Left lobe of liver (tissue), 2 donors: ENCODE results near the gene TCP10L. TPM values are rescaled to one million over a fixed set of nuclear protein-coding genes. Genes with fewer than 3 reads are reported as not detected.
"Not testable (repeated sequence)": the region's sequence is repeated elsewhere in the genome, so short reads cannot be mapped to it uniquely, and the experiment has no call there.

Experiments
- ATAC-seq: fragments of 200-7000 bp; cut with Tn5 transposase; one replicate; pipeline ENCODE4 v1.9.1; 2020; ENCODE audit warnings: mild to moderate bottlenecking, moderate library complexity
- DNase-seq: peaks from one replicate; pipeline ENCODE4 v3.0.0-alpha.2; 2020; ENCODE audit warnings: low spot score
- total RNA-seq: library from RNA; stranded (reverse); gene quantifications from one replicate; pipeline ENCODE4 v1.2.1, GENCODE V29; 2021
- donor health status: DM: no; HTN: no; CAD: no; lungs with moderate emphysema.
- donor health status: DM: no; HTN: yes; CAD: no.

The TCP10L gene, protein sequence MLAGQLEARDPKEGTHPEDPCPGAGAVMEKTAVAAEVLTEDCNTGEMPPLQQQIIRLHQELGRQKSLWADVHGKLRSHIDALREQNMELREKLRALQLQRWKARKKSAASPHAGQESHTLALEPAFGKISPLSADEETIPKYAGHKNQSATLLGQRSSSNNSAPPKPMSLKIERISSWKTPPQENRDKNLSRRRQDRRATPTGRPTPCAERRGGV
- 4.1 TPM for total RNA-seq

DNA sequence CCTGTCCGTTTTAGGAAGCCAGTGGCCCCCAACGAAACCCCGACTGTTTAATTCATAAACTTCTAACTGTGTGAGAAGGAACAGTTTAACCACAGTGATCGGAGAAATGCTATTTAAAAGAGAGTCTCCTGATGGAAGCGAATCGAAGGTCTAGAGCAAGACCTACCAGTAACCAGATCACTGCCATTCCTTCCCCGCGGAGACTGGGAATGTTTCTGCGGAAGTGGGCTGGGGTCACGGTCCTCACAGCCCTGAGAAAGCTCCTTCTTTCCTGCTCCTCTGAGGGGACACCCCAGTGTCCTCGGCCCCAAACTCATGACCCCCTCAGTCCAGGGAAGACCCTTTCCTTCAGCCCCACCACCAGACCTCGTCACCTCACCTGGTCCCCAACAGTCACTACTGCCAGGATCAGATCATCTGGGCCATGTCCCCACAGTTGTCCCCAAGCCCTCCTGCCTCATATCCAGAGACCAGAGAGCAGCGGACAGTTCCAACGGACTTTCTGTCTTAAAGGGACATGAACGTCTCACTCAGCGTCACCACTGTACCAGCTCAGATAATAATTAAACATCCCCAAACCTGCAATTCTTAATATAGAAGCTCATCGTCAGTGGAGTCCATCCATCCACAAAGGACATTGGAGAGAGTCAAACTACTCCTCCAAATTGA is at the start of gene TCP10L:
Gene TCP10L, minus strand, starts transcription at position 482 of the 669 bp plus-strand sequence. CDS start 1,219 bp downstream, outside the sequence.
- ATAC-seq, result peak; percentile 86

DNA sequence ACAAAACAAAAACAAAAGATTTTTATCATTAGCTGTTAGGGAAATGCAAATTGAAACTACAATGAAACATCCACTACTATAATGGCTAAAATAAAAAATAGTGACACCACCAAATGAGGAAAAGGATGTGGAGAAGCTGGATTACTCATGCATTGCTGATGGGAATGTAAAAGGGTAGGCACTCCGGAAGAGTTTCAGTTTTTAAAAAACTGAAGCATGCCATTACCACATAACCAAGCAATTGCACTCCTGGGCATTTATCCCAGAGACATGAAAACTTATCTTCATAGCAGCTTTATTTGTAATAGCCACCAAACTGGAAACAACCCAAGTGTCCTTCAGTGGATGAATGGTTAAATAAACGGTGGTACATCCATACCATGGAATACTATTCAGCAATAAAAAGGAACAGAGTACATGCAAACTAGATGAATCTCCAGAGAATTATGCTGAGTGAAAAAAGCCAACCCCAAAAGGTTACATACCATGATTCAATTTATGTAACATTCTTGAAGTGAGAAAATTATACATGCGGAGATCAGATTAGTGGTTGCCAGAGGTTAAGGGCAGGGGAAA is 41.4 kb upstream of the TCP10L start:
- ATAC-seq, result no peak

More for the DNA sequence above, at the start of gene TCP10L:
- DNase-seq, result no peak

DNA sequence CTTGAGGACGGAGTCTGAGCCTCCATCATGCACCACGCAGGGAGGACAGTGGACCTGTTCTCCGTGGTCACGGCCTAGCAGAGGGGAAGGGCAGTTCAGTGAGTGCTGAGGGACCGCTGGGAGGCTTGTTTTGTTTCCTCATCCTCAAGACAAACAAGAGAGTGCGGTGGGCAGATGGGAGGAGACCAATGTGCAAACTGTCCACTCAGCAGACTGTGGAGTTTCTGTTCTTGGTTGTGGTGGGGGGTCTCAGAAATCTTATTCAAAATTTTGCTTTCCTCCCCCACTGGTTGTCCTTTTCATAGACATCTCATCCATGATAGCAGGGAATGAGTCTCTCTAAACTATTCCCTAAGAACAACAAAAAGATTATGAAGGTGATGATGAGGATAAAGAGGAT is 32.9 kb upstream of the TCP10L start:
- ATAC-seq, result not testable (repeated sequence)

More for the DNA sequence above, 41.4 kb upstream of the TCP10L start:
- no peak for DNase-seq

DNA sequence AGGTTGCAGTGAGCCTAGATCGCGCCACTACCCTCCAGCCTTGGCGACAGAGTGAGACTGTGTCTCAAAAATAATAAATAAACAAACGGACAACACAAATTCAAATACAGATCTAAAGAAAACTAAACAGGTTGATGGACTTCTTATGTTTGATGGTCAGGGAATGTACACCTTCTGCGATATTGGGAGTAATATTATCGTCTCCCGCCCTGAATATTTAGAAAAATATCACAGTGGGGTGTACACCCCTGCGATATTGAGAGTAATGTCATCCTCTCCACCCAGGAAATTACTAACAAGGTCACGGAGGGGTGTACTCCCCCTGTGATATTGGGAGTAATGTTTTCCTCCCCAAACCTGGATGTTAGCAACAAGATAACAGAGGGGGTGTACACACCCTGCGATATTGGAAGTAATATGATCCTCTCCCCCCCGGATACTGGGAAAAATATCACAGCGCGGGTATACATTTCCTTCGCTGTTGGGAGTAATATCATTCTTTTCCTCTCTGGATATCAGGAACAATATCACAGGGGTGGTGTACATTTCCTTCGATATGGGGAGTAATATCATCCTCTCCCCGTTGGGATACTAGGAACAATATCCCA is 28.2 kb upstream of the TCP10L start:
- DNase-seq (no peak), ATAC-seq (no peak)

More for the DNA sequence above, 32.9 kb upstream of the TCP10L start:
- DNase-seq, result not testable (repeated sequence)

DNA sequence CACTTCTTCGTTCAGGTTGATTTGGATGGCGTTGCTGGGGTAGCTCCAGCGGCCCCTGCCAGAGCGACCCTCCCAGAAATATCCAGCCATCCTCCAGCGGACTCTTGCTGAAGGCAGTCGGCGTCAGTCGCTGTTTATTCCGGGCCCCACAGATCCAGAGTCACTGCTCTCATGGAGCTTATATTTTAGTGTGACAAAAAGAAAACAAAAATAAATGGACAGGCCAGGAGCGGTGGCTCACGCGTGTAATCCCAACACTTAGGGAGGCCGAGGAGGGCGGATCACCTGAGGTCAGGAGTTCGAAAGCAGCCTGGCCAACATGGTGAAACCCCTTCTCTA is 27.6 kb upstream of the TCP10L start:
- peak; percentile 27 for ATAC-seq
- no peak for DNase-seq

DNA sequence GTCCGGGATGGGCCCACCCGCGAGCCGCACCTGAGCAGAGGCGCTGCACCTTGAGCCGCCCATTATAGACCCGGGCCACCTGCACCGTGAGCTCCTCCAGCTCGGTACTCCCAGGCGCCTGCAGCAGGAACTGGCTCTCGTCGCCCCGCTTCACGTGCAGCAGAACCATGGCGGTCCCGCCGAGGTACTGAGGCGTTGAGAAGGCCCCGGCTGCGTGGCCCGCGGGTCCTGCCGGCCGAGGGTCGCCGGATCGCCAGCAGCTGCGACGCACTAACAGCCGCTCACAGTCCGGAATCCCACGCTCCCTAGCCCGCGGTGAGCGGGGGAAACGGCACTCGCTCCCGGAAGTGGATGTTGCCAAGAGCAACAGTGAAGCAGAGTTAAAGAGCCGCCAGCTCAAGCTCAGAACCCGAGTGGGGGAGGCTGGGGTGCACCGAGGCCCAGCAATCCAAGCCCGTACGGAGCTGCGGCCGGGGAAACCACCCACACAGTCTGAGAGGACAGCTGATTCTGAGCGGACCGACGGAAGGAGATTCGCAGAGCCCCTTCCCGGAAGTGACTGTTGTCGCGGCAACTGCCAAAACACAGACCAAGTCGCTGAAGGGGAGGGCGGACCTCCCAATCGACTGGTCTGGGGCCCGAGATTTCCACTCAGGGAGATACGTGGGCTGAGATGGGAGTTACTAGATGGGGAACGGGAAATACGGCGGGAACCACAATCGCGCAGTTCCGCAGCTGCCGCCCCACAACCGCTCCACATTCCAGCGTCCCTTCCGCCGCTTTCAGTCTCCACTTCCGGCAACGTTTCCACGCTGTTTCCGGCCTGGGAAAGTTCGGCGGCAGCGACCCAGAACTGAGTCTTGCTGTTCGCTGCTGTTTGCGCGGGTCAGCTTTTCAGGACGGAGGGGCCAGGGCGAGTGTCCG is 27.0 kb upstream of the TCP10L start, which contains the start of gene CFAP298:
Gene CFAP298, minus strand, starts transcription at position 303 of the 924 bp plus-strand sequence. Its CDS starts 134 bp downstream, at position 169.
- ATAC-seq (peak; percentile 93), DNase-seq (peak; percentile 90)

DNA sequence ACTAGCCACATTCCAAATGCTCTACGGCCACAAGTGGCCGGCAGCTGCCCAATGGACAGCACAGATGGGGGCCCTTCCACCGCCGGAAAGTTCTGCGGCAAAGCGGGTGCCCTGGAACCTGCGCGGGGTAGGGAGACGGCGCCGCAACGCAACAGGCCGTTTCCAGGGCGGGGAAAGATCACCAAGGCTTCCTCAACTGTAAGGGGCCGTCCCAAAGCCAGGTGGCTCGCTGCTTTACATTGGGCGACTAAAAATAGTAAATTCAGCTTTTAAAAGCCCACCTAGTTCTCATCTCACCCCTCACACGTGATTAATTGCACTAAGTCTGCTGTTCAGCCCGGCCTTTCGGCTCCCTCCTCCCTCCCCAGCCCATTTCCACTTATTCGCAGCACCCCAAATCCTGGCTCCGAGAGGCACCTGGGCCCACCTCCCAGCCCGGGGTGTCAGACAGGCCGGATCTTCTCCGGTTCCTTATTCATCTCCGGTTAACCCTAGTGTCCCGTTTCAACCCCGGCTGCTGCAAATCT is 26.2 kb upstream of the TCP10L start:
- no peak for DNase-seq
- peak; percentile 28 for ATAC-seq

DNA sequence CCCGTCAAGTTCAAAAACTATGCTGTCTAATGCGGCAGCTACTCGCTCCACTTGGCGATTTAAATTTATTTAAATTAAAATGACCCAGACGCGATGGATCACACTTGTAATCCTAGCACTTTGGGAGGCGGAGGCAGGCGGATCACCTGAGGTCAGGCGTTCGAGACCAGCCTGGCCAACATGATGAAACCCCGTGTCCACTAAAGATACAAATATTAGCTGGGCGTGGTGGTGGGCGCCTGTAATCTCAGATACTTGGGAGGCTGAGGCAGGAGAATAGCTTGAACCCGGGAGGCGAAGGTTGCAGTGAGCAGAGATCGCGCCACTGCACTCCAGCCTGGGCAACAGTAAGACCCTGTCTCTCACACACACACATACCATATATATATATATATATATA is 25.6 kb upstream of the TCP10L start:
- DNase-seq, ATAC-seq: not testable (repeated sequence)

DNA sequence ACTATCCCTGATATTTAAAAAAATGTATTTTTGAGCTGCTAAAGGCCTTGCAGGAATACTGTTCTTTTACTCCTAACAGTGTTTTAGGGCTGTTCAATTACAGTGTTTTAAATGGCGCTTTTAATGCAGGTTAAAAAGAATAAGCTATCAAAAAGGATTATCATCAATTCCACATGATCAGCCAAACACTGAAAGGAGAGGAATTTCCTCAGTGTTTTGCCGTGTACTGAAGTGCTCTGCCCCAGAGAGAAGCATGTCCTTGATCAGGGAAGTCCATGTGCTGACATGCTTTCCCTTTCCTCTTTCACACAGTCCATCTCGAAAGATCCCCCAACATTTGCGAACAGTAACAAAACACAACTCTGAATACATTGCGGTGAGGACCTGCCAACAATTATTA is 23.5 kb upstream of the TCP10L start:
- ATAC-seq (no peak), DNase-seq (no peak)

DNA sequence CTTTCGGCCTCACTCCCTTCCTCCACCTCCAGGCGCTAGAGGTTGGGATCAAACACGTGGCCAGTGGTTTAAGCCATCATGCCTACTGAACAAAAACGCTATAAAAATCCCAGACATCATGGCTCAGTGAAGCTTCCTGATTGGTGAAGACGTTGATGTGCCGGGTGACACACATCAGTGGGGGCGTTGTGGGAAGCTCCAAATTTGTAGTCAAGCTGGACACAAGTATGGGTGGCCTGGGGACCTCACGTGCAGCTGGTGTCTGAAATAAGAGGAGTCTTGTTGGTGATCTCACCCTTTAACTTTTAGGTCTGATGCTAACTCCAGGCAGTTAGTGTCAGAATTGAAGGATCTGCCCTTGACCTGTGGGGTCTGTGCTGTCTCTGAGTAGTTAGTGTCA is 20.1 kb upstream of the TCP10L start:
- DNase-seq, result no peak
- ATAC-seq, result no peak

DNA sequence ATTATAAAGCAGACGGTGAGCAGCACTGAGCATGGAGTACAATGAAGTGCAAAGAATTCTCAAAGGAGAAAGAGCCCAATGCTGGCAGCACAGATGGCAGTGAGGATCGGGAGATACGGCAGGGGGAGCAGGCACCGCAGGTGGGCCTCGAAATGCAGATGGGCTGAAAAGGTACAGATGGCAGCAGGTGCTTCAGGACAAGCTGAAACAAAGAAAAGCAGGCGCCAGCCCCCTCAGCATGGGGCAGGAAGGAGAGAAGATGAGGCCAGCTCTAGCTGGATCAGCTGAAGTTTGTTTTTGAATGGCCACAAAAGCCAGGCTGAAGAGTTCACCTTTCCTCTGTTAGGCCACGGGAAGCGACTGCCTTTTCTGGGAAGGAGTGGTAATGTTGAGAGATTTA is 19.1 kb upstream of the TCP10L start:
- ATAC-seq (no peak), DNase-seq (no peak)

DNA sequence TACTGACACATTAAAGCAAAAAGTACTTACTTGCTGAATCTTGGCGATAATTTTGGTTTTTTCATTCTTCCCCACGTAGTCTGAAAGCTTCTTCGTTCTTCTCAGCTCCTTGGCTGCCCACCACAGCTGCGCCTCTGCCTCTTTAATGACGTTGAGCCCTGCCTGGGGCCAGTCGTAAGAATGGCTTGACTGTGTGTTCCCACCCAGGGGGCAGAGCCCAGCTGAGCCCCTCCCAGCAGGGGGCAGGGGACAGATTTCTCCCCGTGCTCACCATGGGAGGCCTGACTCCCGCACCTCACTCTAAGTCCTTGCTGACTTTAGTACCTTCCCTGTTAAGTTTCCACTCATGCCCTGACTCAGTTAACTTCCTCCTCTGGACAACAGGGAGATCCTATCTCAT is 17.8 kb upstream of the TCP10L start:
- ATAC-seq (no peak), DNase-seq (no peak)

DNA sequence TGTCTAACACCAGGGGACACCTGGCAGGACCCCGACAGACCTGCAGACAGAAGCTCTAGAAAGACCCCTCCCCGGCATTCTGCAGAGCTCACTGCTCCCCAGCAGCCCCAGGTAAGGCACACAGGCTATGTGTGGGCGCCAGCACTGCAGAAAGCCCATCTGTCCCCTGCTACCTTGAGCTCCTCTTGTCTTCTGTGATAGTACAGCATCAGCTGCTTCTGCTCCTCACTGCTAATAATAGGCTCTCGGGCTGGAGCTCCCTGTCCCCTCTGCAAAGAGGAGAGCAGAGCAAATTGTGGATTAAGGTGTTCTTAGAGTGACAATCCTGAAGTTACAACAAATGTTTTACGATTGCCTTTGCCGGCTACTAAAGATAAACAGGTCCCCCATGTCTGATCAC is 16.8 kb upstream of the TCP10L start:
- DNase-seq (no peak), ATAC-seq (no peak)

DNA sequence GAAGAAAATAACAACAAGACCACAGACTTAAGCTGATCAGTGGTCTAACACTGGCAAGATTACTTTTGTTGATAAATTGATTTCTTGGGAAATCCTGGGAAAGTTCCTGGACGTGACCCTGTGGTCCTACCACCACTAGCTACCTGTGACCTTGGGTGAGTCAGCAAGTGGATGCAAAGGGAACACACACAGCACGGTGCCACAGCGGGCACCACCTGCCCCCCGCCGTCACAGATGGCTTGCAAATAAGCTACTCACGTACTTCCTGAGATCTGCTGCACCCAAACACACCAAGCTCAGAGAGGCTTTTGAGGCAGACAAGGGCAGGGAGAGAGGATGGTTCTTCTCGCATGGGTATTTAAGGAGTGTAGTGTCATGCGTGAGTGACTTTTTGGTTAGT is 14.2 kb upstream of the TCP10L start:
- DNase-seq (no peak), ATAC-seq (no peak)

DNA sequence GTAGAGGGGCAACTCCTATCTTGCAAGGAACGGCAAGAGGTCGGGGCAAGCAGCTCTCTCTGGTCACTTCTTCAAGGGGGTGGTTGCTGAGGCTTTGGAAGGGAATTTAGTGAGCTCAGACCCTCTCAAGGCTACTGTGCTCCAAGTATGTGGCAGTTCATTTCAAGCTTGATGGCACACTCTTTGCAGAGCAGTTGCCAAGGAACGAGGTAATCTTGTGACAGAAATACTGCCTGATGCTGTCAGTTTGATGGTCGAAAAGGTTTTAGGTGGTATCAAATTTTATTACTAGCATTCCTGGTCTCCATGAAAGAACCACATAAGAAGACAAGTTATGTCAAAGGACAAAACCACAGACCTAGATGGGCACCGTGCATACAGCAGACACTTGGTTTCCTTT is 13.8 kb upstream of the TCP10L start:
- DNase-seq, result no peak
- ATAC-seq, result no peak

DNA sequence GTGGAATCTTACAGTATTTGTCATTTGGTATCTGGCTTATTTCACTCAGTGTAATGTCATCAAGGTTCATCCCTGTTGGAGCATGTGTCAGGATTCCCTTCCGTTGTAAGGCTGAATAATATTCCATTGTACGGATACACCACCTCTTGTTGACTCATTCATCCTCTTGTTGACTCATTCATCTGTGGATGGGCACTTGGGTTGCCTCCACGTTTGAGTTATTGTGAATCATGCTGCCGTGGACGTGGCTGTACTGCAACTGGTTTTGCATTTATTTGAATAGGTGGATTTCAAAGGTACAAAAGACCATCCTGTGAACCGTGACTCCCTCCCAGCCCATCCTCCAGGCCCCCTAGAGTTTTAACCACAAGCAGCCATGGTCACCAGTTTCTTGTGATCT is 11.9 kb upstream of the TCP10L start:
- ATAC-seq, result no peak

DNA sequence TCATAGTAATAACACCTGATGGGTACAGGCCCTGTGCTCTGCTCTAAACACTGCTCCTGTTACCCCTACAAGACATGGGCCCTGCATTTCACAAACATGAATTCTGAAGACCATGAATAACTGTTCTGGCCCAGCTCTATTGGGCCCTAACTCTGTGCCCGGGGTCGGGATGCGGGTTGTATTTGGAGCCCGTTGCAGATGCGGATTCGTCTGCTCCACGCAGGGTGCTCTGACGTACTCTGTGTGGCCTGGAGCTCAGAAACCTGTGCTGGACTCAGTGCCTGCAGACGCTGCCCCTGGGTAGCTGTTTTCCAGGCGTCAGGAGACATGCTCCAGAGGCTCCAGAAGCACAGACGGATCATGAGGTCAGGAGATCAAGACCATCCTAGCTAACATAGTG is 10.1 kb upstream of the TCP10L start:
- ATAC-seq (no peak), DNase-seq (no peak)

More for the DNA sequence above, 11.9 kb upstream of the TCP10L start:
- DNase-seq, result no peak

DNA sequence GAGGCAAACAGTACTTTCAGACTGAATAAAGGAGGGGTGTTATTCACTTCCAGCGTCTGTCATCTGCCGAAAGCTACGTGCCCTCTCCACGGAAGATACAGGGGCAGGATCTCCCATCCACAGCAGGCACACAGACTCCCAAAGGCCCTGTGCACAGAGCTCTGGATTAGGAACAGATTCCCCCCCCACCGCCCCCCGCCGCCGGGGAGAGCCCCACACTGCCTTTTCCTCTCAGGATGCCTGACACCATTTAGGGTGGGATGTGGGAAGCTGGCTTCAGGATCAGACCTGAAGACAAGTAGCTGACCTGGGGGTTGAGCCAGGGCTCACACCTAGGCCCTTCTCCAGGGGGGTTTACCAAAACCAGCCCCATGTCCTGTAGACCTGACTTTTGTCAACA is 8.4 kb upstream of the TCP10L start:
- ATAC-seq (no peak), DNase-seq (no peak)

DNA sequence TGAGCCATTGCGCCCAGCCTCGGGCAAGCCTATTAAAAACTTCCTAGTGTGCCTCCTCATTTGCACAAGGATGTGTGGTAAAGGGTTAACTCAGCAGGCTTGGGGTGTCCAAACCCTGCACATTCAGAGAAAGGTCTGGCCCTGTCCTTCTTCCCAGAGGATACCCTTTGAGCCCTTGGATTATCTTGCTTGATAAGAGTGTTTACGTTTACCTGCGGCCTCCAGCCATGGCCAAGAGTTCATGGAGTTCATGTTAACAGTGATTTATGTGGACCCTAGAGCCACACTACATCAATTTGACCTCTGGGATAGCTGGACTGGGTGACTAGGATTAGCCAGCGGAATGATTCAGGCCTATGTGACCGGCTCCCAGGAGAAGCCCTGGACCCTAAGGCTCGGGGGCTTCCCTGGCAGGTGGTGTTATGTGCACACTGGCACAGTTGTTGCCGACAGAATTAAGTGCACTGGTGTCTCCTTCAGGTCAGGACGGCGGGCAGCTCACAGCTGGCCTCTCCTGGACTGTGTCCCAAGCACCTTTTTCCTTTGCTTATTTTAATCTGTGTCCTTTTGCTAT is 7.7 kb upstream of the TCP10L start:
- ATAC-seq (peak; percentile 93), DNase-seq (peak; percentile 83)

DNA sequence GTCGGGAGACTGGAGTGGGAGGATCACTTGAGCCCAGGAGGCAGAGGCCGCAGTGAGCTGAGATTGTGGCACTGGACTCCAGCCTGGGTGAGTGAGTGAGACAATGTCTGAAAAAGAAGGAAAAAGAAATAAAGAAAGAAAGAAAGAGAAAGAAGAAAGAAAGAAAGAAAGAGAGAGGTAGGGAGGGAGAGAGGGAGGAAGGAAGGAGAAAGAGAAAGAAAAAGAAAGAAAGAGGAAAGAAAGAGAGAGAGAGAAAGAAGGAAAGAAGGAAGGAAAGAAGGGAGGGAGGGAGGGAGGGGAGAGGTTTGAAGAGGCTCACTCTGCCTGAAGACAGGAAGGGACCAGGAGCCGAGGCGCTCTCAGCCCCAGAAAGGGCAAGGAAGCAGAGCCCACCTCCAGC is 4.8 kb upstream of the TCP10L start:
- ATAC-seq, result no peak
- DNase-seq, result no peak
